ENCODE measurements around the gene TMEM233. TPM values are rescaled to one million over a fixed set of nuclear protein-coding genes. Genes with fewer than 3 reads are reported as not detected.

Gene TMEM233
- total and polyA plus RNA-seq, 10 of the 15 experiments (the other 5 are each of a cell fraction or from before 2014, with no cell fraction given) = not detected

DNA sequence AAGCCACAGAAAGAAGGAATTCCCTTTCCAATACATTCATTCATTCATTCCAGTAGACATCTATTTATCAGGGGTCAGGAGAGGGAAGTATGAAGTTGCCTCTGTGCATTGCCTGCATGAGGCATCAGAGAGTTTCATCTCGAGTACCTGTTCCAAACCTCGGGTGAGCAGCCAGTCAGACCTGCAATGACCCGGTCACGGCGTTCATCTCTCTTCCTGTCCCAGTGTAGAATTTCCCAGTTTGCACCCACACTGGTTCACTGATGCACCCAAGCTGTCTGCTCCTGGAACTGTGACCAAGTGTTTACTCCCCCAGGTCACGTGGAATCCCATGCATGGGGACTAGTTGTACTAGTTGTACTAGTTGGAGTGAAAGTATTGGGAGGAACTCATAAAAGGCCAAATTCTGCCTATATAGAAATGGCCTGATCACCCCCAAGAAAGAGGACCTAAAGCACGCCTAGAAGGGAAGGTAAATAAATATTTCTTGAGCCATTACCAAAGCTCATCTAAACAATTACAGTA lies 52.0 kb downstream of the TMEM233 start:
- Histone ChIP-seq H3K27me3 (replicated peaks in 1 of 2; ENCODE audit: control insufficient read depth in 2 of 2, insufficient read depth in 2 of 2, low read length in 1 of 2) (no peaks in the 10 kb centered on the region), H3K79me2 (ENCODE audit: control insufficient read depth, insufficient read depth, low read length) (no peaks in the 10 kb centered on the region), H3K4me1 (ENCODE audit: control insufficient read depth, insufficient read depth, low read length) (no peaks in the 10 kb centered on the region), H3K4me2 (ENCODE audit: control insufficient read depth, insufficient read depth) (no peak overlapping the region), H2AFZ (ENCODE audit: control insufficient read depth, low read depth, low read length) (no peak overlapping the region), H3K9me3 (replicated peaks; ENCODE audit: control insufficient read depth, insufficient read depth, low read length) (no peaks in the 10 kb centered on the region), H4K20me1 (ENCODE audit: control insufficient read depth, insufficient read depth) (no peaks in the 10 kb centered on the region), H3K9ac (ENCODE audit: control insufficient read depth, insufficient read depth, low read length) (no peak overlapping the region), H3K36me3 (ENCODE audit: control insufficient read depth in 2 of 2, insufficient read depth in 2 of 2, low read length in 1 of 2) (no peaks in the 10 kb centered on the region), H3K4me3 (no peak overlapping the region), H3K27ac (ENCODE audit: control insufficient read depth, insufficient read depth) (no peak overlapping the region)
- 39% methylated on average over 7 of the region's 7 CpGs for WGBS (ENCODE audit: insufficient coverage, insufficient replicate concordance, low lambda C conversion rate, missing lambda C conversion rate)
- FAIRE-seq (no peak), ATAC-seq (no peak), DNase-seq (ENCODE audit: low read depth, low spot score) (no peak)
- ChIA-PET CTCF (interaction anchor here (1.3 kb wide), 1 partner anchor 202 kb away, joined by 3 read pairs; no protein-coding TSS in a partner anchor), SMC1A (ENCODE audit: uncharacterized antibody, unreplicated experiment) (no interaction called here), RAD21 (ENCODE audit: unreplicated experiment) (no interaction called here), POLR2A (no interaction called here)
- in situ Hi-C loops (cut with MboI) (loop anchor here (5.0 kb wide), 1 partner anchor 198 kb away; no protein-coding TSS in a partner anchor), intact Hi-C loops (cut with micrococcal nuclease; ENCODE audit: unreplicated experiment) (loop anchor here (5.0 kb wide), 1 partner anchor 203 kb away; no protein-coding TSS in a partner anchor)
- TF ChIP-seq CBX5 (IDR thresholded peaks at IDR 0.05; ENCODE audit: low read depth) = no peak
- TF ChIP-seq LARP7 (IDR thresholded peaks at IDR 0.05) = no peak
- TF ChIP-seq, protein P1, sequence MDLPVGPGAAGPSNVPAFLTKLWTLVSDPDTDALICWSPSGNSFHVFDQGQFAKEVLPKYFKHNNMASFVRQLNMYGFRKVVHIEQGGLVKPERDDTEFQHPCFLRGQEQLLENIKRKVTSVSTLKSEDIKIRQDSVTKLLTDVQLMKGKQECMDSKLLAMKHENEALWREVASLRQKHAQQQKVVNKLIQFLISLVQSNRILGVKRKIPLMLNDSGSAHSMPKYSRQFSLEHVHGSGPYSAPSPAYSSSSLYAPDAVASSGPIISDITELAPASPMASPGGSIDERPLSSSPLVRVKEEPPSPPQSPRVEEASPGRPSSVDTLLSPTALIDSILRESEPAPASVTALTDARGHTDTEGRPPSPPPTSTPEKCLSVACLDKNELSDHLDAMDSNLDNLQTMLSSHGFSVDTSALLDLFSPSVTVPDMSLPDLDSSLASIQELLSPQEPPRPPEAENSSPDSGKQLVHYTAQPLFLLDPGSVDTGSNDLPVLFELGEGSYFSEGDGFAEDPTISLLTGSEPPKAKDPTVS (IDR thresholded peaks at IDR 0.05; ENCODE audit: low read depth, low read length) = no peak
- TF ChIP-seq, protein P2, sequence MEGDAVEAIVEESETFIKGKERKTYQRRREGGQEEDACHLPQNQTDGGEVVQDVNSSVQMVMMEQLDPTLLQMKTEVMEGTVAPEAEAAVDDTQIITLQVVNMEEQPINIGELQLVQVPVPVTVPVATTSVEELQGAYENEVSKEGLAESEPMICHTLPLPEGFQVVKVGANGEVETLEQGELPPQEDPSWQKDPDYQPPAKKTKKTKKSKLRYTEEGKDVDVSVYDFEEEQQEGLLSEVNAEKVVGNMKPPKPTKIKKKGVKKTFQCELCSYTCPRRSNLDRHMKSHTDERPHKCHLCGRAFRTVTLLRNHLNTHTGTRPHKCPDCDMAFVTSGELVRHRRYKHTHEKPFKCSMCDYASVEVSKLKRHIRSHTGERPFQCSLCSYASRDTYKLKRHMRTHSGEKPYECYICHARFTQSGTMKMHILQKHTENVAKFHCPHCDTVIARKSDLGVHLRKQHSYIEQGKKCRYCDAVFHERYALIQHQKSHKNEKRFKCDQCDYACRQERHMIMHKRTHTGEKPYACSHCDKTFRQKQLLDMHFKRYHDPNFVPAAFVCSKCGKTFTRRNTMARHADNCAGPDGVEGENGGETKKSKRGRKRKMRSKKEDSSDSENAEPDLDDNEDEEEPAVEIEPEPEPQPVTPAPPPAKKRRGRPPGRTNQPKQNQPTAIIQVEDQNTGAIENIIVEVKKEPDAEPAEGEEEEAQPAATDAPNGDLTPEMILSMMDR (IDR thresholded peaks at IDR 0.05 in 2 of 3, conservative IDR thresholded peaks at IDR 0.05 in 1 of 3; ENCODE audit: control insufficient read depth in 2 of 3, extremely low read depth in 1 of 3, insufficient read depth in 1 of 3, low read depth in 3 of 3, low read length in 3 of 3) = no peak
- no peak for TF ChIP-seq CHD1 (IDR thresholded peaks at IDR 0.05; ENCODE audit: low read depth, low read length)
- BruUV-seq (replicated peaks) = no TSS peak

Measured in GM12878 (cell line).